DND-41 (cell line): ENCODE results near the gene KTI12.
"Not testable (repeated sequence)": the region's sequence is repeated elsewhere in the genome, so short reads cannot be mapped to it uniquely, and the experiment has no call there.

Source experiments
- ATAC-seq: fragments of 200-7000 bp; cut with Tn5 transposase; 3 replicates; pipeline ENCODE4 v1.9.1; 2021; ENCODE audit warnings: low read depth; ENCODE audit not compliant: insufficient read depth
- DNase-seq: peaks from one replicate; pipeline ENCODE4 v3.0.0-alpha.2; 2020
- H2AFZ ChIP-seq: 2 replicates; pipeline ENCODE4 v1.6.0; 2012; ENCODE audit warnings: low read depth, low read length
- H3K27ac ChIP-seq: 2 replicates; pipeline ENCODE4 v1.5.1; 2012; ENCODE audit warnings: low read length, inconsistent platforms
- H3K27me3 ChIP-seq: fragments of 200-600 bp; sonication (generic); 2 replicates; pipeline ENCODE4 v1.6.0; 2012; ENCODE audit warnings: low read length, mild to moderate bottlenecking, inconsistent platforms; ENCODE audit not compliant: insufficient read depth, poor library complexity
- H3K36me3 ChIP-seq: 2 replicates; pipeline ENCODE4 v1.5.1; 2012; ENCODE audit warnings: low read length, inconsistent platforms; ENCODE audit not compliant: insufficient read depth
- H3K4me1 ChIP-seq: 2 replicates; pipeline ENCODE4 v1.5.1; 2012; ENCODE audit warnings: mild to moderate bottlenecking, low read length; ENCODE audit not compliant: insufficient read depth
- H3K4me2 ChIP-seq: 2 replicates; pipeline ENCODE4 v1.6.0; 2012; ENCODE audit warnings: mild to moderate bottlenecking, moderate library complexity, low read length, inconsistent platforms; ENCODE audit not compliant: insufficient read depth
- H3K4me3 ChIP-seq, 2 experiments: fragments of 200-600 bp in 1 of 2; shearing (Covaris generic) in 1 of 2; 2 replicates each; pipeline ENCODE4 v1.5.1; 2012 to 2016; ENCODE audit warnings: inconsistent platforms in 2 of 2, low read length in 2 of 2, mild to moderate bottlenecking in 2 of 2, low read depth in 1 of 2, moderate library complexity in 1 of 2
- H3K79me2 ChIP-seq: 2 replicates; pipeline ENCODE4 v1.6.0; 2012; ENCODE audit warnings: low read length, inconsistent platforms; ENCODE audit not compliant: insufficient read depth
- H3K9ac ChIP-seq: 2 replicates; pipeline ENCODE4 v1.6.0; 2012; ENCODE audit warnings: low read depth, mild to moderate bottlenecking, inconsistent platforms, low read length, moderate library complexity
- H3K9me3 ChIP-seq: 2 replicates; pipeline ENCODE4 v1.5.1; 2012; ENCODE audit warnings: low read length, moderate library complexity, mild to moderate bottlenecking, inconsistent platforms; ENCODE audit not compliant: insufficient read depth, severe bottlenecking
- H4K20me1 ChIP-seq: 2 replicates; pipeline ENCODE4 v1.6.0; 2012; ENCODE audit warnings: low read length; ENCODE audit not compliant: insufficient read depth
- EZH2 ChIP-seq: IDR thresholded peaks from 3 replicates; pipeline ENCODE4 v1.6.1; 2012; ENCODE audit warnings: borderline replicate concordance, low read depth, mild to moderate bottlenecking, moderate library complexity, low read length, inconsistent platforms; ENCODE audit not compliant: severe bottlenecking
- TF ChIP-seq, protein P1 (sequence below): IDR thresholded peaks from 2 replicates; pipeline ENCODE4 v1.5.1; 2012; ENCODE audit warnings: borderline replicate concordance, low read length, moderate library complexity, mild to moderate bottlenecking; ENCODE audit not compliant: poor library complexity, severe bottlenecking; ENCODE audit errors: extremely low read depth

KTI12 gene

DNA sequence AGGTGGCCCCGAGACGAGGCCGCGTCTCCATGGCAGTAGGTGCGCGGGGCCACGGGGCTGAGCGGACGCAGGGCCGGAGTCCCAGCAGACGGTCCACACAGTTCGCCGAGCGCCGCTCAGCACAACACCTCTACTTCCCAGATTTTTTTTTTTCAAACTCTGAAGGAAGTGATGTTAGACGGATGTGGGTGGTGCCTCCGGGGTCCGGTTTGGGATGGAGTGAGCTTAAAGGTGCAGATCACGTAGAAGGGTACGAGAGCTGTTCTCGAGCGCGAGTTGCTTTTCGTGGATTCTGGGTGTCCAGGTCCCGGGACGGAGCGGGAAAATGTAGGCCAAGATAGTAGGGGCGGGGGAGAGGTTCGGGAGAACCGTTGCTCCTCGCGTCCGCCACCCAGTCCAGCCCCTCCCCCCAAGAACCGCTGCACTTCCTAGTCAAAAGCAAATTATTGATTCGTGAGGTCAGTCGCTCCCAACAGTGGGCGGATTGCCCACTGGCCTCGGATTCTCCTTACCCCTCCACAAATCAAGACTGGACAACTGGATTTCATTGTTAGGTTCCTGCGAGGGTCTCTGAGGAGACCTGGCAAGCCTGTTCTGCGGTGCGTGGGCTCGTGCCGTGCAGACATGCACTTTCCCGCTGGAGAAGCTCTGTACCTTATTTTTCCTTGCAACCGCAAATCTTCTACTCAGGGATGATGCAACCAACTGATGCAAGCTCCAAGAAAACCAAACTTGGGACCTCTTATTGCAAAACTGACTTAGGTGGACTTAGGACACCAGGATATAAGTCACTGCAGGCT, 21.7 kb upstream of the KTI12 start, which contains the start of gene TXNDC12:
TXNDC12 (minus strand) TSS at position 126 of the 800 bp plus-strand sequence; CDS start at position 31, 95 bp downstream.
- no peaks in the 10 kb centered on the region for H3K9me3 ChIP-seq
- H3K4me1 ChIP-seq, result peaks cover 79% of the 10 kb centered on the region
- H3K9ac ChIP-seq, result peak within 1 kb of the TSS; percentile 89
- H2AFZ ChIP-seq, result peak within 1 kb of the TSS; percentile 67
- peak; percentile 87 for DNase-seq
- no peaks in the 10 kb centered on the region for H3K27me3 ChIP-seq
- H3K4me3 ChIP-seq, result peak within 1 kb of the TSS; percentile 79 to 80
- peaks cover 26% of the 10 kb centered on the region for H4K20me1 ChIP-seq
- H3K4me2 ChIP-seq, result peak within 1 kb of the TSS; percentile 85
- TF ChIP-seq, protein P1, sequence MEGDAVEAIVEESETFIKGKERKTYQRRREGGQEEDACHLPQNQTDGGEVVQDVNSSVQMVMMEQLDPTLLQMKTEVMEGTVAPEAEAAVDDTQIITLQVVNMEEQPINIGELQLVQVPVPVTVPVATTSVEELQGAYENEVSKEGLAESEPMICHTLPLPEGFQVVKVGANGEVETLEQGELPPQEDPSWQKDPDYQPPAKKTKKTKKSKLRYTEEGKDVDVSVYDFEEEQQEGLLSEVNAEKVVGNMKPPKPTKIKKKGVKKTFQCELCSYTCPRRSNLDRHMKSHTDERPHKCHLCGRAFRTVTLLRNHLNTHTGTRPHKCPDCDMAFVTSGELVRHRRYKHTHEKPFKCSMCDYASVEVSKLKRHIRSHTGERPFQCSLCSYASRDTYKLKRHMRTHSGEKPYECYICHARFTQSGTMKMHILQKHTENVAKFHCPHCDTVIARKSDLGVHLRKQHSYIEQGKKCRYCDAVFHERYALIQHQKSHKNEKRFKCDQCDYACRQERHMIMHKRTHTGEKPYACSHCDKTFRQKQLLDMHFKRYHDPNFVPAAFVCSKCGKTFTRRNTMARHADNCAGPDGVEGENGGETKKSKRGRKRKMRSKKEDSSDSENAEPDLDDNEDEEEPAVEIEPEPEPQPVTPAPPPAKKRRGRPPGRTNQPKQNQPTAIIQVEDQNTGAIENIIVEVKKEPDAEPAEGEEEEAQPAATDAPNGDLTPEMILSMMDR, result no peak
- TF ChIP-seq EZH2, result no peak
- peak; percentile 47 for ATAC-seq
- H3K36me3 ChIP-seq, result peaks cover 42% of the 10 kb centered on the region
- peak within 1 kb of the TSS; percentile 98 for H3K27ac ChIP-seq
- H3K79me2 ChIP-seq, result peaks cover 93% of the 10 kb centered on the region

DNA sequence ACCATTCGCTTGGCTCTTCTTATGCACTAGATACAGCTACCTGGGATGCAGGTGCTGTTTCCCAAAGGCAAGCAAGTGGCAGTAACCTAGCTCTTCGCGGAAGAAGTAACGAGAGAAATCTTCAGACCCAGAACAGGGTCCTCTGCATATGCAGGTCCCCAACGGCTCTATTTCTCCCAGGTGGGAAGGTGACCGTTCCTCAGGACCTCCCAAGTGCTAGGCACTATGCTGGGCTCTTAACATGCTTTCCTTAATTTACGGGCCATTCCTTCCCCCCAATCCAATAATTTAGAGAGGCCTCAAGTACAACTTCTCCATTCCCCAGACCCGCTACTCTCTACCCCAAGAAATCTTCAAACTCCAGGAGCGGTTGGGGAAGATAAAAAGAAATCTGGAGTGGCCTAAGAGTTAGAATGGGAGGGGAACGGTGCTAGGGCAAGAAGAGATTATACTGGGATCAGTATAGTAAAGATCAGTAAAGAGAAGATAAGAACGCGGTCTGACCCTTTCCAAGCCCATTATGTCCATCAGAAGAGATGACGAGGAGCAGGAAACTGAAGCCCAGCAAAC, 21.0 kb upstream of the KTI12 start:
- Histone ChIP-seq H3K79me2 (peaks cover 93% of the 10 kb centered on the region), H3K4me2 (peak overlapping the region; percentile 85), H3K27me3 (no peaks in the 10 kb centered on the region), H4K20me1 (peaks cover 31% of the 10 kb centered on the region), H3K9ac (peak overlapping the region; percentile 89), H3K9me3 (no peaks in the 10 kb centered on the region), H3K4me3 (peak overlapping the region; percentile 79 to 80), H3K27ac (peak overlapping the region; percentile 98), H3K4me1 (peaks cover 77% of the 10 kb centered on the region), H3K36me3 (peaks cover 40% of the 10 kb centered on the region), H2AFZ (peak overlapping the region; percentile 67)
- DNase-seq (no peak), ATAC-seq (no peak)
- TF ChIP-seq EZH2, result no peak
- TF ChIP-seq, protein P1, result no peak

DNA sequence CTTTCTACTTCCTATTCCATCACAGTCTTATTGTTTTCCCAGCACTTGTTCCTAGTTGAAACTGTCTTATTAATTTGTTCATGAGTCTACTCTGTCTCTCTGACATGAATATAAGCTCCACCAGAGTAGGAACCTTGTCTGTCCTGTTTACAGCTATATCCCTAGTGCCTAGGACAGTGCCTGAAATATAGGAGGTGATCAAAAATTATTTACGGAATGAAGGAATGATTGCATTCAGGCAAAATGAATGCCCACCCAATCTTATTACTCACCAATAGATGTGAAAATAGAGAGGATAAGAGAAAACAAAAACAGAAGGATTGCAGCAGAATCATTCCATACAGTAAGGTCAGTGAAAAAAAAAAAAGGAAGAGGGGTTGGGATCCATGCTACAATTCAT, 20.3 kb upstream of the KTI12 start:
- Histone ChIP-seq H3K27me3 (no peaks in the 10 kb centered on the region), H3K4me1 (peaks cover 75% of the 10 kb centered on the region), H4K20me1 (peaks cover 34% of the 10 kb centered on the region), H3K4me3 (peak overlapping the region; percentile 79 to 80; a peak in 3 of 4 replicates), H3K9ac (peak overlapping the region; percentile 89), H2AFZ (no peak overlapping the region), H3K27ac (peak overlapping the region; percentile 98), H3K36me3 (peaks cover 39% of the 10 kb centered on the region), H3K79me2 (peaks cover 93% of the 10 kb centered on the region), H3K4me2 (peak overlapping the region; percentile 85), H3K9me3 (no peaks in the 10 kb centered on the region)
- DNase-seq (no peak), ATAC-seq (no peak)
- TF ChIP-seq EZH2, result no peak
- TF ChIP-seq, protein P1, result no peak

DNA sequence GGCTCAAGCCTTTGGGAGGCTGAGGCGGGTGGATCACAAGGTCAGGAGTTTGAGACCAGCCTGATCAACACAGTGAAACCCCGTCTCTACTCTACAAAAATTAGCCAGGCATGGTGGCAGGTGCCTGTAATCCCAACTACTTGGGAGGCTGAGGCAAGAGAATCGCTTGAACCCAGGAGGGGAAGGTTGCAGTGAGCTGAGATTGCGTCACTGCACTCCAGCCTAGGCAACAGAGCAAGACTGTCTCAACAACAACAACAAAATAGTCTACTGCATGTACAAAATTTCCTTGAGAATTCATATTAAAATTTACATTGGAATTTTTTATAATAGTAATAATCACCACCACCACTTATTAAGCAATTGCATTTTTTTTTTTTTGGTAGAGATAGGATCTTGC, 15.7 kb upstream of the KTI12 start:
- ATAC-seq, H3K27ac ChIP-seq, H3K27me3 ChIP-seq, H3K9ac ChIP-seq, H2AFZ ChIP-seq, H3K9me3 ChIP-seq, DNase-seq, H3K4me3 ChIP-seq: not testable (repeated sequence)
- Histone ChIP-seq H4K20me1 (peaks cover 49% of the 10 kb centered on the region), H3K79me2 (peaks cover 96% of the 10 kb centered on the region), H3K36me3 (peaks cover 77% of the 10 kb centered on the region), H3K4me2 (peak overlapping the region; percentile 44; the same call in 1 of the 2 replicates), H3K4me1 (peaks cover 69% of the 10 kb centered on the region)

DNA sequence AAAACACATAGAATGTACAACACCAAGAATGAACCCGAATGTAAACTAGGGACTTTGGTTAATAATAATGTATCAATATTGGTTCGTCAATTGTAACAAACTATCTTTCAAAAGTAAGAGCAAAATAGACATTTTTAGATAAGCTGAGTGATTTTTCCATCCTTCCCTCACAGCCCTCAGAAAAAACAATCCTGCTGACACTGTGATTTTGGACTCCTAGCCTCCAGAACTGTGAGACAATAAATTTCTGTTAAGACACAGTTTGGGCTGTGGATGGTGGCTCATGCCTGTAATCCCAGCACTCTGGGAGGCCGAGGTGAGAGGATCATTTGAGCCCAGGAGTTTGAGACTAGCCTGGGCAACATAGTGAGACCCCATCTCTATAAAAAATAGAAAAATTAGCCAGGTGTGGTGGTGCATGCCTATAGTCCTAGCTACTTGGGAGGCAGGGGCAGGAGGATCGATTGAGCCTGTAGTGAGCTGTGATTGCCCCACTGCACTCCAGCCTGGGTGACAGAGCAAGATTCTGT, 12.1 kb upstream of the KTI12 start:
- Histone ChIP-seq H3K4me2 (0 out of 2 replicates have a peak overlapping the region, but pooled peaks have one; percentile 13), H3K36me3 (peaks cover 71% of the 10 kb centered on the region), H4K20me1 (peaks cover 48% of the 10 kb centered on the region), H3K79me2 (peaks cover 95% of the 10 kb centered on the region), H3K4me1 (peaks cover 34% of the 10 kb centered on the region)
- H2AFZ ChIP-seq, DNase-seq, H3K9ac ChIP-seq, H3K9me3 ChIP-seq, H3K27ac ChIP-seq, H3K4me3 ChIP-seq, H3K27me3 ChIP-seq, ATAC-seq: not testable (repeated sequence)
